HPDE6-E6E7 (cell line): Measurements from ENCODE around the gene GPX8.

Experiments used
- DNase-seq: peaks from one replicate; pipeline ENCODE4 v3.0.0; 2011; ENCODE audit warnings: missing footprints; ENCODE audit errors: extremely low spot score

Gene GPX8, protein sequence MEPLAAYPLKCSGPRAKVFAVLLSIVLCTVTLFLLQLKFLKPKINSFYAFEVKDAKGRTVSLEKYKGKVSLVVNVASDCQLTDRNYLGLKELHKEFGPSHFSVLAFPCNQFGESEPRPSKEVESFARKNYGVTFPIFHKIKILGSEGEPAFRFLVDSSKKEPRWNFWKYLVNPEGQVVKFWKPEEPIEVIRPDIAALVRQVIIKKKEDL

DNA sequence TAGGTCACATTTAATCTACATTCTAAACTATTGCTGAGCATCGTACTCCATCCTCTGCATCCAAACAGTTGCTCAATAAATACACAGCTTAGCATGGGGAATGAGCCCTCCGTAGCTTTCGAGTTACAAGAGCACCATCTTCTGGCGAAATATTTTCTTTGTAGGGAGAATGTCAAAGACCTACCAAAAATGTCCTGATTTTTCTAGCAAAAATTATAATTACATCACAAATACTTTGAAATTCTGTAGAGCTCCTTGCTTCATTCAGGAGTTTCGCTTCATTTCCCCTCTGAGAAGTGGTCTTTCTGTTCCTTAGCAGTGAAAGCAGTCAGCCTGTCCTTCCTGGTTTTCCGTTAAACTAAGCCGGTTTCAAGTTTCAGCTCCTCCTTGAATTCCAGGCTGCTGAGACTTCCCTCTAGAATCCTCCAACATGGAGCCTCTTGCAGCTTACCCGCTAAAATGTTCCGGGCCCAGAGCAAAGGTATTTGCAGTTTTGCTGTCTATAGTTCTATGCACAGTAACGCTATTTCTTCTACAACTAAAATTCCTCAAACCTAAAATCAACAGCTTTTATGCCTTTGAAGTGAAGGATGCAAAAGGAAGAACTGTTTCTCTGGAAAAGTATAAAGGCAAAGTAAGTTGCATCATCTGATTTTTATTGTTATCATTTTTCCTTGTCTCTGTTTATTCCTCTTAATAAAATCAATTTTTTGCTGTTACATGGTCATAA lies at the start of gene GPX8:
TSS of gene GPX8 (plus strand) at position 409 of the 730 bp plus-strand sequence. CDS start at position 431, 22 bp downstream.
- DNase-seq: peak; percentile 69

- DNase-seq: no peak
Measured at GRCh38 chr5:55110217-55110616, 49.8 kb upstream of the GPX8 start.

GRCh38 chr5:55113327-55113726 lies 46.6 kb upstream of the GPX8 start:
- no peak for DNase-seq

DNA sequence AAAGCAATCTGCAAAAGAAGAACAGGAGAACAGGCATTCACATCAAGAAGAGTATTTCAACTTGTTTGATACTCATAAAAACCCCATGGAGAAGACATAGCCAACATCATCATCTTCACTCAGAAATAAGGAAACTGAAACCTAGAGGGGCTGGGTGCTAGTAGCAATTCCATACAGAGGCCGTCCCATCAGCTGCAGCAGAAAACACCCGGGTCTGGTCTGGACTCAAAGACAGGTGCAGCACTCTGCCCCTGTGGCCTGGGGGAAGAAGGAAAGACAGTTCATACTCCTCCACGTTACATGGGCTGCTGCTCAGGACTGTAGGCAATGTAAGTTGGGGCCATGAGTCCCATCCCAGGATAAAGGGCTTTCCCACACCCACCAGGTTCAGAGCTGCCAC lies 45.9 kb upstream of the GPX8 start:
- DNase-seq: no peak

- DNase-seq: no peak
Measured at GRCh38 chr5:55123365-55123764, 36.6 kb upstream of the GPX8 start.

DNA sequence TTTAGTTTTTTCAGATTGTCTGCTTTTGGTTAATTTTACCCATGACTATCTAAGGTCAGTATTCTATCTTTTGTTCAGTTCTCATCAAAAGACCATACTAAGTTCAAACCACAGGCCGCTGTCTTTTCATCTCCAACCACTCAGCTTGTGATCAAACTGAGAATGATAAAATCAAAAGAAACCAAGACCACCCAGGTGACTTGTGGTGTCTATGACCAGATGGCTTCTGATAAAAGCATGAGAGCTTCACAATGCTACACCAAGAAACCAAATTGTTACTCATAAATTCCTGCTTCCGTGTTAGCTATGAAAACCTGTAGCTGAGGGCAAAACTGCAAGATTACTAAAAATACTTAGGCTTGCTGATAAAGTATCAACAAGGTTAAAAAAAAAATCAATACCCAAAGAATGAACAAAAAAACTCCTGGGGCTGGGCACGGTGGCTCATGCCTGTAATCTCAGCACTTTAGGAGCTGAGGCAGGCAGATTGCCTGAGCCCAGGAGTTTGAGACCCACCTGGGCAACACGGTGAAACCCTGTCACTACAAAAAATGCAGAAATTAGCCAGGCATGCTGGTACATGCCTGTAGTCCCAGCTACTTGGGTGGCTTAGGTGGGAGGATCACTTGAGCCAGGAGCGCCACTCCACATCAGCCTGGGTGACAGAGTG lies 25.8 kb upstream of the GPX8 start:
- no peak for DNase-seq

DNA sequence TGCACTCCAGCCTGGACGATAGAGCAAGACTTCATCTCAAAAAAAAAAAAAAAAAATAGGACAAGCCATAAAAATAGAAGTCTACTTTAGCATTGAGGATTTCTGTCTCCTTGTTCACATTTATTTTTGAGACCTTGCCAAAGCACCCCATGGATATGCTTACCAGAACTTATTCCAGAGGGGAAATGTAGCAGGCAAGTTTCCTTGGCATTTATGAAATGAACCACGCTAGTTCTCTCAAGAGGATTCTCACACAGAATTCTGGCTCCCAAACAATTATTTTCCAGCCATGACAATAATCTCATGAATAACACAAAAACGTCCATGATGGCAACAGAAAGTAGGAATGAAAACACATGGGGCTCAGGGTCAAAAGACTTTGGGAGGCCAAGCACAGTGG lies 23.4 kb upstream of the GPX8 start:
- no peak for DNase-seq

DNA sequence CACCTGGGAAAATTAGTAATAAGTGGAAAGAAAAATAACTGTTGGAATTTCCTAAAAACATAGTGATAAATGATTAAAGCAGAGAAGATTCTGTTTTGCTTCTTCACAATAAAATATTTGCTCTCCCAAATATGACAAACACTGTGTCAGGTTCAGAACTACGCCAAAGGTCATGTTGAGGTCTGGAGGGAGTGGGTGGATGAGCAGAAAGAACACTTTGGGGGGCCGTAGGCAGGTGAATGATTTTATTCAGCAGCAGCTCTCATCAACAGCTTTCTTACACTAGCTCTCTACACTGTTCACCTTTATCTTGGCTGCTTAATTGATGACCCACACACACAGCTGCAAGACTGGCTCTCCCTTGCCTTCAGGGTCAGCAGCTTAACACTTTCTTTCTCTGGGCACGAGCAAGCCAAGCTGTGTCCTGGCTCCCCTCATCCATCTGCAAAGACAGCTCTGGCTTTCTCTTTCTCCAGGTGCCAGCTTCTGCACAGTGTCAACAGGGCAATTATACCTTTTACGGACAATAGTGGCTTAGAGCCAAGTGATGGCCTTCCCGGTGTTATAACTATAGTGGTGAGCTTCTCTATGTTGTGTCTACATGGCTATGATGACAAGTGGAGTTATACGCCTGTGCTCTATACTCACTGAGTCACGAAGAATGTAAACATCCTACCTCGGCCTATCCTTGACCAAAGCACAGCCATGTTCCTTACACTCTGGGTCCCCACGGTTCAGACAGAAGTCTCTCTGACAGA lies 18.9 kb upstream of the GPX8 start:
- no peak for DNase-seq

DNA sequence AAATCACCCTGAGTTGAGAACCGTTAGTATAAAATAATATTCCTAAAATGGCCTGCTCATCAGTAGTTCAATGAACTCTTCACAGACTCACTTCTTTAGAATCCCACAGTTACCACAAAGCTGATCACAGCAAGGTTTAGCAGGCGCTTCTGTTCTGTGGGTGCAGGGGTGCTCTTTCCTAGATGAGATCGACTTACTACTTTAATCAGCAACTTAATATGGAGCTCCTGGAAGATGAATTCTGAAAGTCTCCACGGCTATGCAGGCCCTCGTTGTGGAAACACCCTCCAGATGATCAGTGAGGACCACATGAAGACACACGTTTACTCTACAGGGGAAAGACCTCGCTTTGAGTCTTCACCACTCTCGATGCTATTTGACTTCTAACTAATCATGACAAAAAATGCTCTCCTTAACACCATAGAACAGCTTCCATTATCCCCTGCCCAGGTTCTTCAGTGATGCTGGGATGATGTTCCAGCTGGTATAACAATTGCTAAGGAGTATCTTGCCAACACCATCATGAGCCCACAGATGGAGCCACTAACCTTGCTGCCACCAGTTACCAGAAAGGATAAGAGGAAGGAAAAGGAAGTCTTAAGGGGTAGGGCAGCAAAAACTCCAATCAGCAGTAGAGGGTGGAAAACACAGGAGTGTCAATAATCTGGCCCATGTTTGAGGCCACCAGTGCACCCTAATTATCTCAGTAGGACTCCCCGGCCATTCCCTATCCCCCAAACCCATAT lies 17.9 kb upstream of the GPX8 start:
- DNase-seq: no peak

DNA sequence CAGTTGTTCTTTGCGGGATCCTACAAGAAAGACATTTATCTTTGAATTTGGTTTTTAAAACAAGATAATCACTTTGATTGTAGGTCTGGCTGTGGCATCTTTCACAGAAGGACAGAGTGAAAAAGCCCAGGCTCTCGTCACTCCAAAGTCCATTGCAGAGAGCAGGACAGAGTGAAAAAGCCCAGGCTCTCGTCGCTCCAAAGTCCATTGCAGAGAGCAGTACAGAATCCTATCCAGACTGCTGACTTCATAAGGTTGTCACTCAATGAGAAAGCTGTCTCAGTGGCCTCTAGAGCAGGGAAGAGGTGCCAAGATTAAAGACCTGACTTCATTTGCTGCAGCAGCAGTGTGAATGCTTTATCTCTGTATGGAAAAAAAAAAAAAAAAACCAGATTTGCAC lies 16.3 kb upstream of the GPX8 start:
- DNase-seq: no peak

DNA sequence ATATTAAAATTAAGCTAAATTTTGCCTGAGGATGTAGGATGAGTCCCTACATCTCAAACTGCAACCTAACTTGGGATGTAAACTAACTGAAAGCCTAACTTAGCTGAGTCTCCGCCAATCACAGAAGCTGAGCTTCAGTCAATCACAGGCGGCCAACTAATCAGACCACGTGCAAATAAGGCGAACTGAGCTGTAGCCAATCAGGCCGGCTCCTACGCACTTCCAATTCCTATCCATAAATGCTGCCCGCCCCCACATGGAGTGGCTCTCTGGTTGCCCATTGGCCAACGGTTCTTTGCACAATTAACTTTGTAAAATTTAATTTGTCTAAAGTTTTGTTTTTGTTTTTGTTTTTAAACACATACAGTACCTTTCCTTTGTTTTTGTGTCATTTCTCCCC lies 13.9 kb upstream of the GPX8 start:
- DNase-seq: no peak

DNA sequence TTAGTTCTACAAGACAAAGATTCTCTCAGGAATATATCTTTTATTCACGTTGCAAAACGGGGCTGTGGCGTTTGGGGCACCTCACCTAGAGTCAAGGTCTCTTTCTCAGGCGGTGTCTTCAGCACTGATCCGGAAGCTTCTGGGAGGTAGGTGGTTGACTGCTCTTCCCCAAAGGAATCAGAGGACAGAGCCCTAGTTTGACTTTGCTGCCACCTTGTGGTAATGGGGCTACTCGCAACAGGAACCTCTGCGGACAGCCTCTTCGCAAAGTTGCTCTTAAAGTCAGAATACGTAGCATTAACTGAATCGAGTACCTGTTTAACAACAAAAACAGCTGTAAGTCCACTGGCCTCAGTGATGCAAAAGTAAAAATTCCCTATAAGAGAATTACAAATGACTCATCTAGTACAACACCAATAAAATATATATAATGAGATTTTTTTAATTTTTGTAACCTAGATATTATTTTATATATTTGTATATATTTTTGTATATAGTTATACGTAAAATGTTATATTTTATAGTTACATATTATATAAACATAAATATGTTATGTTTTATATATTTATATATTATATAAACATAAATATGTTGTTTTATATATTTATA lies 13.3 kb upstream of the GPX8 start:
- peak; percentile 65 for DNase-seq

DNA sequence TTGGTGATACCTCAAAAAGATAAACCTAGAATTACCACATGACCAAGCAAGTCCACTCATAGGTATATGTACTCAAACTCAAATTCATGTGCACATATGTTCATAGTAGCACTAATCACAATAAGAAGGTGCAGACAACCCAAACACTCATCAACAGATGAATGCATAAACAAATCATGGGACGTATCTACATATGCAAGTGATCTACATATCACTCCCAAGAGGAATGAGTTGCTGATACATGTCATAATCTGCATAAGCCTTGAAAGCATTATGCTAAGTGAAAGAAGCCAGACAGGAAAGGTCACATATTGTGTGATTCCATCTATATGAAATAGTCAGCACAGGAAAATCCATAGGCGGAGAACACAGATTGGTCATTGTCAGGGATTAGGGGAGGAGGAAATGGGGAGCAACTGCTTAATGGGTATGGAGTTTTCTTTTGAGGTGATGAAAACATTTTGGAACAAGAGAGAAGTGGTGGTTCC lies 10.6 kb upstream of the GPX8 start:
- no peak for DNase-seq

- DNase-seq: peak; percentile 60
Measured at GRCh38 chr5:55151923-55152842, 7.8 kb upstream of the GPX8 start.

GRCh38 chr5:55154873-55155272 lies 5.1 kb upstream of the GPX8 start:
- no peak for DNase-seq

- DNase-seq: peak; percentile 64
Measured at GRCh38 chr5:55160493-55161209, 680 bp downstream of the GPX8 start.

DNA sequence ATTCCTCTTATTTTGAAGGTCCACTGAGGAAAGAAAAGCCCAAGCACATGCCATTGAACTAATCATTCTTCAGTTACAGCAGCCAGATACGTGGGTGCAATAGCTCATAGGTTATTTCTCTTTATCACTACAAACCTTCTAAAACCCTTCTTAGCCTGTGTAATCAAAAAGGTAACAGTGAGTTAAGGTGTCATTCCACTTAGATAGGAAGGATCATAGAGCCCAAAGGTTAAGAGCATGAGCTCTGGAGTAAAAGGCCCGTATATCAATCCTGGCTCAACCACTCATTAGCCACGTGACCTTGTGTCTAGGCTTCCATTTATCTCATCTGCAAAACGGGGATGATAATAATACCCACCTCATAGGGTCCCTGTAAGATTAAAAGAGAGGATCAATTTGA lies 2.7 kb downstream of the GPX8 start:
- DNase-seq: no peak

- DNase-seq: no peak
Measured at GRCh38 chr5:55171471-55171870, 11.5 kb downstream of the GPX8 start.
